Measurements from ENCODE around the gene INPP5D. TPM values are rescaled to one million over a fixed set of nuclear protein-coding genes. Genes with fewer than 3 reads are reported as not detected.

The INPP5D gene
- total and polyA plus RNA-seq, 2 donors (not counting 1 experiment from before 2014, with no cell fraction given): 0.01 to 0.33 TPM

GRCh38 chr2:233088972-233089345, 28.8 kb downstream of the INPP5D start:
- Histone ChIP-seq H3K27ac (ENCODE audit: insufficient read depth, low read length) (no peak overlapping the region), H3K9me3 (ENCODE audit: control insufficient read depth, insufficient read depth, low read depth, low read length) (no peaks in the 10 kb centered on the region), H3K27me3 (ENCODE audit: control insufficient read depth, insufficient read depth, low read length) (peaks cover 3% of the 10 kb centered on the region), H3K36me3 (ENCODE audit: control insufficient read depth, insufficient read depth, low read length) (no peaks in the 10 kb centered on the region), H3K4me3 (replicated peaks in 1 of 4; ENCODE audit: control extremely low read depth in 1 of 4, insufficient read depth in 1 of 4, low read depth in 3 of 4, low read length in 4 of 4) (no peak overlapping the region), H3K4me1 (ENCODE audit: control insufficient read depth, extremely low read depth, insufficient read depth, low read length) (no peaks in the 10 kb centered on the region), H3K79me2 (ENCODE audit: control insufficient read depth, insufficient read depth, low read length) (no peaks in the 10 kb centered on the region), H3K4me2 (ENCODE audit: extremely low read depth, insufficient read depth, low read length) (no peak overlapping the region), H3K9ac (ENCODE audit: insufficient read depth, low read length) (no peak overlapping the region), H4K20me1 (ENCODE audit: control insufficient read depth, extremely low read depth, insufficient read depth, low read length) (no peaks in the 10 kb centered on the region), H2AFZ (ENCODE audit: low read length) (no peak overlapping the region)
- no peak for DNase-seq (ENCODE audit: low read depth in 2 of 2)
- TF ChIP-seq EZH2 (IDR thresholded peaks at IDR 0.05; ENCODE audit: low read length, missing control alignments) (no peak), CTCF (conservative IDR thresholded peaks at IDR 0.05 in 1 of 2, IDR thresholded peaks at IDR 0.05 in 1 of 2; ENCODE audit: low read depth in 1 of 2, low read length in 2 of 2) (no peak)

- Histone ChIP-seq H3K36me3 (ENCODE audit: control insufficient read depth, insufficient read depth, low read length) (no peaks in the 10 kb centered on the region), H3K79me2 (ENCODE audit: control insufficient read depth, insufficient read depth, low read length) (no peaks in the 10 kb centered on the region), H3K27ac (ENCODE audit: insufficient read depth, low read length) (no peak overlapping the region), H3K27me3 (ENCODE audit: control insufficient read depth, insufficient read depth, low read length) (peaks cover 3% of the 10 kb centered on the region), H2AFZ (ENCODE audit: low read length) (no peak overlapping the region), H3K9ac (ENCODE audit: insufficient read depth, low read length) (no peak overlapping the region), H4K20me1 (ENCODE audit: control insufficient read depth, extremely low read depth, insufficient read depth, low read length) (no peaks in the 10 kb centered on the region), H3K4me2 (ENCODE audit: extremely low read depth, insufficient read depth, low read length) (no peak overlapping the region), H3K9me3 (ENCODE audit: control insufficient read depth, insufficient read depth, low read depth, low read length) (no peaks in the 10 kb centered on the region), H3K4me1 (ENCODE audit: control insufficient read depth, extremely low read depth, insufficient read depth, low read length) (no peaks in the 10 kb centered on the region), H3K4me3 (replicated peaks in 1 of 4; ENCODE audit: control extremely low read depth in 1 of 4, insufficient read depth in 1 of 4, low read depth in 3 of 4, low read length in 4 of 4) (no peak overlapping the region)
- TF ChIP-seq EZH2 (IDR thresholded peaks at IDR 0.05; ENCODE audit: low read length, missing control alignments) (no peak), CTCF (conservative IDR thresholded peaks at IDR 0.05 in 1 of 2, IDR thresholded peaks at IDR 0.05 in 1 of 2; ENCODE audit: low read depth in 1 of 2, low read length in 2 of 2) (no peak)
- no peak for DNase-seq (ENCODE audit: low read depth in 2 of 2)
Measured at GRCh38 chr2:233089851-233090250, 29.7 kb downstream of the INPP5D start.

GRCh38 chr2:233090879-233091278, 30.7 kb downstream of the INPP5D start:
- no peak overlapping the region for H3K27ac ChIP-seq (ENCODE audit: insufficient read depth, low read length)
- no peak overlapping the region for H3K4me3 ChIP-seq (replicated peaks in 1 of 4; ENCODE audit: control extremely low read depth in 1 of 4, insufficient read depth in 1 of 4, low read depth in 3 of 4, low read length in 4 of 4)
- H4K20me1 ChIP-seq (ENCODE audit: control insufficient read depth, extremely low read depth, insufficient read depth, low read length): no peaks in the 10 kb centered on the region
- H3K27me3 ChIP-seq (ENCODE audit: control insufficient read depth, insufficient read depth, low read length): no peaks in the 10 kb centered on the region
- H3K36me3 ChIP-seq (ENCODE audit: control insufficient read depth, insufficient read depth, low read length): no peaks in the 10 kb centered on the region
- no peak overlapping the region for H3K4me2 ChIP-seq (ENCODE audit: extremely low read depth, insufficient read depth, low read length)
- no peaks in the 10 kb centered on the region for H3K79me2 ChIP-seq (ENCODE audit: control insufficient read depth, insufficient read depth, low read length)
- no peaks in the 10 kb centered on the region for H3K4me1 ChIP-seq (ENCODE audit: control insufficient read depth, extremely low read depth, insufficient read depth, low read length)
- DNase-seq (ENCODE audit: low read depth in 2 of 2): no peak
- TF ChIP-seq CTCF (conservative IDR thresholded peaks at IDR 0.05 in 1 of 2, IDR thresholded peaks at IDR 0.05 in 1 of 2; ENCODE audit: low read depth in 1 of 2, low read length in 2 of 2): no peak
- no peak for TF ChIP-seq EZH2 (IDR thresholded peaks at IDR 0.05; ENCODE audit: low read length, missing control alignments)
- no peaks in the 10 kb centered on the region for H3K9me3 ChIP-seq (ENCODE audit: control insufficient read depth, insufficient read depth, low read depth, low read length)
- no peak overlapping the region for H3K9ac ChIP-seq (ENCODE audit: insufficient read depth, low read length)
- H2AFZ ChIP-seq (ENCODE audit: low read length): no peak overlapping the region

Measured in fibroblast of lung (primary cell).